Measurements from ENCODE around the gene HOGA1. TPM values are rescaled to one million over a fixed set of nuclear protein-coding genes. Genes with fewer than 3 reads are reported as not detected.
A peak's percentile ranks its signal among the peaks of the same experiment; 100 is the strongest.
"Not testable (repeated sequence)": the region's sequence is repeated elsewhere in the genome, so short reads cannot be mapped to it uniquely, and the experiment has no call there.

HOGA1 gene
- total RNA-seq, 2 experiments from 2014 or later: not detected

DNA sequence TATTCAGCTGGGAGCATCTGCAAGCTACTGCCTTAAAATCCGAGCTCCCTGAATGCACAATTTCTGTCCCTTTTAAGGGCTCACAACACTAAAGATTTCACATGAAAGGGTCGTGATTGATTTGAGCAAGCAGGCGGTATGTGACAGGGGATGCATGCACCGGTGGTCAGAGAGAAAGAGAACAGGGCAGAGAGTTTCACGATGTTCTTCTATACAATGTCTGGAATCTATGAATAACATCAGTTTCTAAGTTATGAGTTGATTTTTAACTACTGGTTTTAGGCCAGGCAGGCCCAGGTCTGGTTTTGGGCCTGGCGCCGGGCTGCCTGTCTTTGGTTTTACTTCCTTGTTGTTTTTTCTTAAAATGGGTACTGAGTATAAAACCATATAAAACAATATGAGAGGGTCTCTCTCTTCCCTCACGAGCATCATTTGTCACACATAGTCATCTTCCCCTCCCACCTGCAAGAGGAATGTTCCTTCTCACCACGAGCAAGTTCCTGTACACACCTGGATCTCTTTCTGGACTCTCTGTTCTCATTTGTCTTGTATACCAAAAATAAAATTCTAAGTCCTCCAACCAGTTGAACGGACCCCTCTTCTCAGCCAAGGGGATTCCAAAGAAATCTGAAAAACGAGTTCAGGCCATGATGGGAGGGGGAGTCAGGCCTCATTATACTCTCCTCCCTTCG is 22.7 kb upstream of the HOGA1 start:
- H3K4me3 Mint-ChIP-seq; H3K9me3 Mint-ChIP-seq; H3K4me1 Mint-ChIP-seq (ENCODE audit: low read depth); H3K36me3 Mint-ChIP-seq (ENCODE audit: low read depth); CTCF ChIA-PET; H3K27me3 Mint-ChIP-seq (ENCODE audit: low read depth); DNase-seq; H3K27ac Mint-ChIP-seq: not testable (repeated sequence)
- intact Hi-C loops (cut with micrococcal nuclease): loop anchor here (1.0 kb wide), 1 partner anchor 18 kb away; no protein-coding TSS in a partner anchor

DNA sequence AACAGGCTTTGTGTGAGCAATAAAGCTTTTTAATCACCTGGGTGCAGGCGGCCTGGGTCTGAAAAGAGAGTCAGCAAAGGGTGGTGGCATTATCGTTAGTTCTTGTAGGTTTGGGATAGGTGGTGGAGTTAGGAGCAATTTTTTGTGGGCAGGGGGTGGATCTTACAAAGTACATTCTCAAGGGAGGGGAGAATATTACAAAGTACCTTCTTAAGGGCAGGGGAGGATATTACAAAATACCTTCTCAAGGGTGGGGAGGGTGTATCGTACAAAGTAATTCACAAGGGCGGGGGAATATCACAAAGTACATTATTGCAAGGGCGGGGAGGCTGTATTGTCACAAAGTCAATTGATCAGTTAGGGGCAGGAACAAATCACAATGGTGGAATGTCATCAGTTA is 21.9 kb upstream of the HOGA1 start:
- H3K27me3 Mint-ChIP-seq (ENCODE audit: low read depth); H3K36me3 Mint-ChIP-seq (ENCODE audit: low read depth); H3K27ac Mint-ChIP-seq; H3K4me3 Mint-ChIP-seq; H3K4me1 Mint-ChIP-seq (ENCODE audit: low read depth); H3K9me3 Mint-ChIP-seq; intact Hi-C loops (cut with micrococcal nuclease); DNase-seq; CTCF ChIA-PET: not testable (repeated sequence)

DNA sequence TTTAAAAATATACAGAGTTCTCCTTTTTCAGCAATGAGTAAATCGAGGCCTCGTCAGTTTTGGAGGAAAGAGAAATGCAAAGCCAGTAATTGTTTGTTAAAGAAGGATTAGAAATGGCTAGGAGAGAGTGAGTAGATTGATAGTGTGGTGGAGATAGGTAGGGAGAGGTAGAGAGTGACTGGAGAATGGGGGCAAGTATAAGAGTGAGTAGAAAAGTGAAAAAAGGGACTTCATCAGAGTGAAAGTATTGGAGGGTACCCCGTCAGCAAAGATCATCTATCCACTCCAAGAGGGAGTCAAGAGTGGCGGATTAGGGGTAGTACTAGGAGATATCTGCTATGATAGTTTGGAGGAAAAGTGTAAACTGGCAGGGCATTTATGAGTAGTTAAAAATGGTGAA is 20.9 kb upstream of the HOGA1 start:
- Mint-ChIP-seq H3K4me1 (ENCODE audit: low read depth) (no peaks in the 10 kb centered on the region), H3K36me3 (ENCODE audit: low read depth) (no peaks in the 10 kb centered on the region), H3K27me3 (ENCODE audit: low read depth) (no peaks in the 10 kb centered on the region), H3K4me3 (no peak overlapping the region), H3K27ac (no peak overlapping the region), H3K9me3 (no peaks in the 10 kb centered on the region)
- intact Hi-C loops (cut with micrococcal nuclease): no loop called here
- CTCF ChIA-PET: no interaction called here
- DNase-seq: no peak

DNA sequence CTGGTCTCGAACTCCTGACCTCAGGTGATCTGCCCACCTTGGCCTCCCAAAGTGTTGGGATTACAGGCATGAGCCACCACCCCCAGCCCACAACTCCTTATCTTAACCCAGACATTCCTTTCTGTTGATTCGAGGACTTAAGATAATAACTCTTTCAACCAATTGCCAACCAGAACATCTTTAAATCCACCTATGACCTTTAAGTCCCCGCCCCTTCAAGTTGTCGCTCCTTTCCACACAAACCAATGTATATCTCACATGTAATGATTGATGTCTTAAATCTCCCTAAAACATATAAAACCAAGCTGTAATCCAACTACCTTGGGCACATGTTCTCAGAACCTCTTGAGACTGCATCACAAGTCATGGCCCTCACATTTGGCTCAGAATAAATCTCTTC is 19.4 kb upstream of the HOGA1 start:
- intact Hi-C loops (cut with micrococcal nuclease): no loop called here
- DNase-seq: no peak
- Mint-ChIP-seq H3K36me3 (ENCODE audit: low read depth) (no peaks in the 10 kb centered on the region), H3K27me3 (ENCODE audit: low read depth) (no peaks in the 10 kb centered on the region), H3K9me3 (no peaks in the 10 kb centered on the region), H3K4me3 (no peak overlapping the region), H3K27ac (no peak overlapping the region), H3K4me1 (ENCODE audit: low read depth) (no peaks in the 10 kb centered on the region)
- CTCF ChIA-PET: no interaction called here

DNA sequence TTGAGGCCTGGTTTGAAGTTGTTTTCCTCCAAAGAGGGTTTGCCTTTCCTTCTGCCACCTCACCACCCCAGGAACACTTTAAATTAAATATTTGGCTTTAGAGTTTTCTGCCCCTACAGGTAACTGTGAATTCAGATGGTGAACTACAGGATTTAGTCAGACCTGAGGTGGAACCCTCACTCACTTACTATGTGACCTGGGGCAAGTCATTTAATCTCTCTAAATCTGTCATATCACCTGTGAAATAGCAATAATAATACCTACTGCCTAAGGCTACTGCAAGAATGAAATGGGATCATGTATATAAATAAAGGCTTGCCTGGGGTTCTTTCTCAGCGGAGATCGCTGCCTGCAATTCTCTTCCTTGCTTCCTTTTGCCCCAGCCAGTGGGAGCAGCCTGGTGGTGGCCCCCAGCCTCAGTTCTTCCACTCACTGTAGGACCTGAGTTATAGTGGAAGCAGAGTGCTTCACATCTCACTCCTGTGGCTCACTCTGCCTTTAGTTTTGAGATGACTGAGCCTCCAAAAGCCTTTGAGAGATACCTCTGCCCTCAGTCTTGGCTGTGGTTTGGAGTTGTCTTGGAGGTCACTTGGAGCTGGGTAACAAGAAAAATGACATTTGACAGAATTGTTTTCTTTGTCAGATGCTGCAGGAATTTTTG is 17.7 kb upstream of the HOGA1 start:
- intact Hi-C loops (cut with micrococcal nuclease): no loop called here
- H3K36me3 Mint-ChIP-seq (ENCODE audit: low read depth): no peaks in the 10 kb centered on the region
- no peak for DNase-seq
- H3K27ac Mint-ChIP-seq: no peak overlapping the region
- CTCF ChIA-PET: no interaction called here
- no peak overlapping the region for H3K4me3 Mint-ChIP-seq
- no peaks in the 10 kb centered on the region for H3K9me3 Mint-ChIP-seq
- no peaks in the 10 kb centered on the region for H3K4me1 Mint-ChIP-seq (ENCODE audit: low read depth)
- no peaks in the 10 kb centered on the region for H3K27me3 Mint-ChIP-seq (ENCODE audit: low read depth)

DNA sequence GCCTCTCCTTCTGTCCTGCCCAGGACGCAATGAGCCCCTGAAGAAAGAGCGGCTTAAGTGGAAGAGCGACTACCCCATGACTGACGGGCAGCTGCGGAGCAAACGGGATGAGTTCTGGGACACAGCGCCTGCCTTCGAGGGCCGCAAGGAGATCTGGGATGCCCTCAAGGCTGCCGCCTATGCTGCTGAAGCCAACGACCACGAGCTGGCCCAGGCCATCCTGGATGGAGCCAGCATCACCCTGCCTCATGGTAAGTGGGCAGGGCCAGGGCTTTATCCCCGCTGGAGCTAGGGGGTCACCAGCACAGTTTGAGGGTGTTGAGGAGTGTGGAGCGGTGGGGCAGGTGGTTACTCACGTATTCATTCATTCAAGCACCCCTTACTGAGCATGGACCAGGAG is 16.3 kb upstream of the HOGA1 start:
- no peaks in the 10 kb centered on the region for H3K27me3 Mint-ChIP-seq (ENCODE audit: low read depth)
- intact Hi-C loops (cut with micrococcal nuclease): no loop called here
- no peaks in the 10 kb centered on the region for H3K4me1 Mint-ChIP-seq (ENCODE audit: low read depth)
- H3K4me3 Mint-ChIP-seq: no peak overlapping the region
- no peak for DNase-seq
- H3K36me3 Mint-ChIP-seq (ENCODE audit: low read depth): no peaks in the 10 kb centered on the region
- CTCF ChIA-PET: interaction anchor here (0.6 to 1.5 kb wide), 6 partner anchors 8 to 133 kb away, joined by 3 to 4 read pairs (median 3); no protein-coding TSS in a partner anchor
- no peak overlapping the region for H3K27ac Mint-ChIP-seq
- no peaks in the 10 kb centered on the region for H3K9me3 Mint-ChIP-seq

DNA sequence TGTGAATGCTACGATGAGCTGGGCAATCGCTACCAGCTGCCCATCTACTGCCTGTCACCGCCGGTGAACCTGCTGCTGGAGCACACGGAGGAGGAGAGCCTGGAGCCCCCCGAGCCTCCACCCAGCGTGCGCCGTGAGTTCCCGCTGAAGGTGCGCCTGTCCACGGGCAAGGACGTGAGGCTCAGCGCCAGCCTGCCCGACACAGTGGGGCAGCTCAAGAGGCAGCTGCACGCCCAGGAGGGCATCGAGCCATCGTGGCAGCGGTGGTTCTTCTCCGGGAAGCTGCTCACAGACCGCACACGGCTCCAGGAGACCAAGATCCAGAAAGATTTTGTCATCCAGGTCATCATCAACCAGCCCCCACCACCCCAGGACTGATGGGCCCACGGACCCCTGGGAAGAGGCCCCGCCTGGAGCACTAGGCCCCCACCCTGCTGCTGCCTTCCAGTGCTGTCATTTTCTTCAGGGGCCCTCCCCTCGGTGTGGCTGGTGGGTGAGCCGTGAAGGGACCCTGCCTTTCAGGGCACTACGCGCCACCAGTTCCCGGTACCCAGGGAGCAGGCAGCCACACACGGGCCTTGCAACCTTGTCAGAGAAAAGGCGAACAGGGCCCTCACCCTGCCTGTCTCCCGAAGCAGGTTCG is 13.9 kb upstream of the HOGA1 start:
- DNase-seq: no peak
- H3K4me1 Mint-ChIP-seq (ENCODE audit: low read depth): no peaks in the 10 kb centered on the region
- no peak overlapping the region for H3K4me3 Mint-ChIP-seq
- no peaks in the 10 kb centered on the region for H3K36me3 Mint-ChIP-seq (ENCODE audit: low read depth)
- no peaks in the 10 kb centered on the region for H3K9me3 Mint-ChIP-seq
- no peaks in the 10 kb centered on the region for H3K27me3 Mint-ChIP-seq (ENCODE audit: low read depth)
- H3K27ac Mint-ChIP-seq: no peak overlapping the region
- CTCF ChIA-PET: interaction anchor here (1.1 to 1.7 kb wide), 2 partner anchors 12 to 36 kb away, joined by 4 to 5 read pairs; no protein-coding TSS in a partner anchor
- intact Hi-C loops (cut with micrococcal nuclease): loop anchor here (5.0 kb wide), 1 partner anchor 162 kb away; no protein-coding TSS in a partner anchor

DNA sequence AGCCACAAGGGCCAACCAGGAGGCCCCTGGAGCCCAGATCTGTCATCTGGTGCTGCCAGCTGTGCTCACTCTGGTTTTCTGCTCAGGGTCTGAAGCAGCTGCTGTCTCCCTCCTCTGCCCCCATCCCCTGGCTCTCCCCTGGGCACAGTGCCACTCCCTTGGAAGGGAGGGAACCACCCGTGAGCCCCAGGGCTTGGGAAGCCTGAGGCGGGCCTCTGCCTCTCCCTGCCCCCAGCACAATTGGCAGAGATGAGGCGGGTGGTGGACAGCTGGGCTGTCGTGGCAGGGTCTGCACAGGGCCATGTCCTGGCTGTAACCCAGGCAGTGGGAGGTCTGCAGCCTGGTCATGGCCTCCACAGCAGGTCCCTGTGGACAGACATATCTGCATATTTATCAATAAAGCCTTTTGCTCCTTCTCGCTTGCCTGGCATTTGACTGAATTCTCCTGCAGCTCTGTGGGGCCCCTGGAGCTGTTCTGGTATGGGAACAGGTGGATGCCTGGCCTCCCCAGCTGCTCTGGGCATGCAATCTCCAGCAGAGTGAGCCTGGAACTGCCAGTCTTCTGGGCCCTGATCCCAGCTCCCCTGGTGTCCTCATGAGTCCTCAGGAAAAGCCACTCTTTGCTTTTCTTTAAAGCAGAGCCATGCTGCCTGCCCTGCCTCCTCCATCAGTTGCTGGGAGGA is 13.3 kb upstream of the HOGA1 start:
- Mint-ChIP-seq H3K4me1 (ENCODE audit: low read depth) (no peaks in the 10 kb centered on the region), H3K9me3 (no peaks in the 10 kb centered on the region), H3K4me3 (no peak overlapping the region), H3K27ac (no peak overlapping the region), H3K27me3 (ENCODE audit: low read depth) (no peaks in the 10 kb centered on the region), H3K36me3 (ENCODE audit: low read depth) (no peaks in the 10 kb centered on the region)
- intact Hi-C loops (cut with micrococcal nuclease): loop anchor here (5.0 kb wide), 1 partner anchor 161 kb away; no protein-coding TSS in a partner anchor
- CTCF ChIA-PET: interaction anchor here (0.9 to 2.5 kb wide), 9 partner anchors 12 to 160 kb away, joined by 3 to 20 read pairs (median 7); no protein-coding TSS in a partner anchor
- DNase-seq: no peak

DNA sequence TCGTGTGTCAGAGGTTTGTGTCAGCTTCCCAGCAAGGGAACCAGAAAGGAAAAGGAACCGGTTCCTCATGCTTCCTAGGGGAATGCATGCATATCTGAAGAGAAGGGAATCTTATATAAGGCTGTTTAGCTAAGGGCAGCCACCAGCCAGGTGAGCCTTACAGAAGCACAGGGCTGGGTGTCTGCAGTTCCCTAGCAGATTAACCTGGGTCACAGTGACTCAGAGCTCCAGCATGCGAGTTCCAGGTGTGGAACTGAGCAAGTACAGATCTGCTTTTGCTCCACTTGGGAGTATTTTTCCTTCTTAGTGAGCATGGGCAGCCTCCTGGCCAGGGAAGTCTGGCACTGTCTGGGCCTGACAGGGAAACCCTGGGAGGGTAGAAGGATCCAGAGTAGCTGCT is 12.6 kb upstream of the HOGA1 start:
- no peak for DNase-seq

DNA sequence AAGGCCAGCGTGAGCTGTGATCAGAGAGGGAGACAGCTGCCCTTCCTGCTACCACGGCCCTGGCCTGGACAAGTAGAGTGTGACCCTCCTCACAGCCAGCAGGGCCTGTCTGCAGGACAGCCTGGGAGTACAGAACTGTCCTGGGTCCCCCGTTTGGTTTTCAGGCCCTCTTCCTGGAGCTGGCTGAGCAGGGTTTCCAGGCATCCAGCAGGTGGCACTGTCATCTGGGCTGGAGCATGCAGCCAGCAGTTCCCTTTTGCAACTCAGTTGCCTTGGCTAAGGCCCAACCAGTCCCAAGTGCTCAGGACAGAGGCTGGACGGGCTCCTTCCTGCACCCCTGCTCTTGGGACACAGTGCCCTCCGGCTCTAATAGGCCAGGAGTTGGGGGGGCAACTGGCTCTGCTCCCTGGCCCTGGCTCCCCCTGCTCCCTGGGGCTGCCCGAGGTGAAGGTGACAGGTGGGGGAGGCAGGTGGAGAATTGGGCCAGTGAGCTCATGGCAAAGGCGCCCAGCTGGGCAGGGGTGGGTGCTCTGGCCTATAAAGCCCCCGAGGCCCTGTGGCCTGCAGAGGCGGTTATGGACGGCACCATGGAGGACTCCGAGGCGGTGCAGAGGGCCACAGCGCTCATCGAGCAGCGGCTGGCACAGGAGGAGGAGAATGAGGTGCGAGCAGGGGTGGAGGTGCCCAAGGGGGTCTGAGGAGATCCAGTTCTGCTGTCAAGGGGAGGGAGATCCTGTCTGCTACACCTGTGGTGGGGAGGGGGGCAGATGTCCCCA is 11.8 kb upstream of the HOGA1 start, which contains the start of gene ANKRD2:
Gene ANKRD2, plus strand, starts transcription at position 566 of the 776 bp plus-strand sequence. Its CDS starts 10 bp downstream, at position 576.
- Mint-ChIP-seq H3K4me1 (ENCODE audit: low read depth) (no peaks in the 10 kb centered on the region), H3K9me3 (no peaks in the 10 kb centered on the region), H3K4me3 (no peak within 1 kb of the TSS), H3K36me3 (ENCODE audit: low read depth) (no peaks in the 10 kb centered on the region), H3K27me3 (ENCODE audit: low read depth) (no peaks in the 10 kb centered on the region), H3K27ac (no peak within 1 kb of the TSS)
- peak; percentile 73 for DNase-seq
- CTCF ChIA-PET: interaction anchor here (0.5 to 2.5 kb wide), 20 partner anchors 10 to 932 kb away, joined by 3 to 20 read pairs (median 4); partner anchors contain the start of genes AVPI1 and C10orf62
- intact Hi-C loops (cut with micrococcal nuclease): loop anchor here (2.0 to 5.0 kb wide), 3 partner anchors 40 to 160 kb away; no protein-coding TSS in a partner anchor

More for the DNA sequence above, 12.6 kb upstream of the HOGA1 start:
- Mint-ChIP-seq H3K27ac (no peak overlapping the region), H3K4me3 (no peak overlapping the region), H3K9me3 (no peaks in the 10 kb centered on the region), H3K4me1 (ENCODE audit: low read depth) (no peaks in the 10 kb centered on the region), H3K36me3 (ENCODE audit: low read depth) (no peaks in the 10 kb centered on the region), H3K27me3 (ENCODE audit: low read depth) (no peaks in the 10 kb centered on the region)
- intact Hi-C loops (cut with micrococcal nuclease): loop anchor here (2.0 to 5.0 kb wide), 3 partner anchors 41 to 161 kb away; no protein-coding TSS in a partner anchor
- CTCF ChIA-PET: interaction anchor here (0.6 to 2.5 kb wide), 19 partner anchors 11 to 161 kb away, joined by 3 to 20 read pairs (median 4); partner anchors contain the start of genes AVPI1 and C10orf62

DNA sequence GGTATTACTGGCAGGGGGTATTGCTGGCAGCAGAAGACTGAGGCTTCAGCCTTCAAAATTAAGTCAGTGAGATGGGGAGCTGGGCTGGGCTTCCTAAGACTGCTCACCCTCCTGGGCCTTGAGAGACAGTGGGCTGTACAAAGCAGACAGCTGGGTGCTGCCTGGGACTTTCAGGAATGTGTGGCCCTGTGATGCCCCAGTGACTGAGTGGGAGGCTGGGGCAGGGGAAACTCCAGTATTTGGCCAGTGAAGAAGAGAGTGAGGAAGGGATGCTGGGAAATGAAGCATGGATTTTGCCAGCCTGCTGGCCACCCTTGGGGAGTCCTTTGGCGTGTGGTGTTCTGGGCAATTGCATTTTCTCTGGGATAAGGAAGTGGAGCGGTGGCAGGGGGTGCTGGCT is 11.2 kb upstream of the HOGA1 start:
- Mint-ChIP-seq H3K9me3 (no peaks in the 10 kb centered on the region), H3K27me3 (ENCODE audit: low read depth) (no peaks in the 10 kb centered on the region), H3K36me3 (ENCODE audit: low read depth) (no peaks in the 10 kb centered on the region), H3K27ac (no peak overlapping the region), H3K4me1 (ENCODE audit: low read depth) (no peaks in the 10 kb centered on the region), H3K4me3 (no peak overlapping the region)
- intact Hi-C loops (cut with micrococcal nuclease): loop anchor here (2.0 to 5.0 kb wide), 3 partner anchors 40 to 159 kb away; no protein-coding TSS in a partner anchor
- no peak for DNase-seq
- CTCF ChIA-PET: interaction anchor here (0.6 to 2.5 kb wide), 6 partner anchors 9 to 933 kb away, joined by 3 to 20 read pairs (median 5); no protein-coding TSS in a partner anchor

All from activated naive CD4-positive, alpha-beta T cell treated with anti-CD3 and anti-CD28 coated beads for 36 hours (primary cell).